Urinary bladder (tissue), 4 donors: ENCODE results near the gene OLIG2. TPM values are rescaled to one million over a fixed set of nuclear protein-coding genes. Genes with fewer than 3 reads are reported as not detected.

Experiments used
- DNase-seq: peaks from one replicate; pipeline ENCODE4 v3.0.0-alpha.2; 2015; ENCODE audit errors: extremely low spot score
- H3K27ac ChIP-seq: one replicate; pipeline ENCODE4 v1.5.1; 2013; ENCODE audit warnings: low read depth, mild to moderate bottlenecking, moderate library complexity
- H3K36me3 ChIP-seq: one replicate; pipeline ENCODE4 v1.6.1; 2013; ENCODE audit warnings: mild to moderate bottlenecking, moderate library complexity; ENCODE audit not compliant: insufficient read depth
- H3K4me1 ChIP-seq: one replicate; pipeline ENCODE4 v1.6.1; 2013; ENCODE audit warnings: mild to moderate bottlenecking, moderate library complexity; ENCODE audit not compliant: insufficient read depth
- H3K4me3 ChIP-seq: one replicate; pipeline ENCODE4 v1.5.1; 2013; ENCODE audit warnings: low read depth, low read length
- WGBS: extraction: QIAGEN DNeasy Blood & Tissue Kit; methylation state at CpG from one replicate; pipeline ENCODE4 v1.1.7; 2013; 5-methylcytosine and 5-hydroxymethylcytosine counted together
- polyA plus RNA-seq: library from polyadenylated mRNA; stranded (reverse); fragments of 200-250 nt; gene quantifications from one replicate; pipeline ENCODE4 v1.2.3, GENCODE V29; 2013
- total RNA-seq: library from RNA; depleted of rRNA; stranded (reverse); fragments of >200 nt; gene quantifications from one replicate; pipeline ENCODE4 v1.2.3, GENCODE V29; 2014
- donor health status: healthy with polysubstance abuse.
- donor health status: healthy.

OLIG2 gene
- total and polyA plus RNA-seq, 2 donors = not detected

GRCh38 chr21:33069994-33070743 is 44.4 kb downstream of the OLIG2 start, which contains the start of gene OLIG1:
Gene OLIG1, plus strand, starts transcription at chr21:33070141. Its CDS starts 106 bp downstream, at chr21:33070247.
- no peak for DNase-seq
- no peaks in the 10 kb centered on the region for H3K36me3 ChIP-seq
- H3K4me3 ChIP-seq = peak within 1 kb of the TSS; percentile 45
- WGBS = under 1% methylated on average over 82 of the region's 82 CpGs
- H3K27ac ChIP-seq = no peak within 1 kb of the TSS
- H3K4me1 ChIP-seq = peaks cover 3% of the 10 kb centered on the region

GRCh38 chr21:33070744-33070997 is 44.9 kb downstream of the OLIG2 start:
- peaks cover 3% of the 10 kb centered on the region for H3K4me1 ChIP-seq
- no peak for DNase-seq
- H3K27ac ChIP-seq = no peak overlapping the region
- no peaks in the 10 kb centered on the region for H3K36me3 ChIP-seq
- under 1% methylated on average over 44 of the region's 44 CpGs for WGBS
- H3K4me3 ChIP-seq = peak overlapping the region; percentile 45

- H3K27ac ChIP-seq = no peak overlapping the region
- peaks cover 3% of the 10 kb centered on the region for H3K4me1 ChIP-seq
- no peaks in the 10 kb centered on the region for H3K36me3 ChIP-seq
- under 1% methylated on average over 69 of the region's 69 CpGs for WGBS
- peak overlapping the region; percentile 45 for H3K4me3 ChIP-seq
- DNase-seq = no peak
Observed at GRCh38 chr21:33070998-33071769, 45.4 kb downstream of the OLIG2 start.

GRCh38 chr21:33071770-33072306 is 46.1 kb downstream of the OLIG2 start:
- H3K36me3 ChIP-seq = no peaks in the 10 kb centered on the region
- H3K27ac ChIP-seq = no peak overlapping the region
- peak overlapping the region; percentile 19 for H3K4me3 ChIP-seq
- 3% methylated on average over 38 of the region's 38 CpGs for WGBS
- peaks cover 3% of the 10 kb centered on the region for H3K4me1 ChIP-seq
- DNase-seq = no peak

DNA sequence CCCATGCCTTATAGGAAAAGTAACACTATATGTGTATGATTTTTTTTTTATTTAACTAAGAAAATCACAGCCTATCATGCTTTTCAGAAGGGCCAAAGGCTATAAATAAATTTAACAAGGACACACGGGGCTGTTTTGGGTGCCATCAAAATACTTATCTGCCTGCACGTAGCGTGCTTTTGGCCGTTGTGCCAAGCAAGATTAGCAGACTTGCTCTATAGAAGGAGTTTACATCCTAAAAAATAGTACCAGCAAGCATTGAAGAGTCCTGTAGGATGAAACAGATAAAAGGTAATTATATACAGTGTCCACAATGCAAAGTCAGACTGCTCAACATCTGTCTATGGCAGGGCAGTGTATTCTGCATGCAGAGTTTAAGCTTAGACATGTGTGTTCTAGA is 47.9 kb downstream of the OLIG2 start:
- no peak overlapping the region for H3K4me3 ChIP-seq
- H3K27ac ChIP-seq = no peak overlapping the region
- H3K4me1 ChIP-seq = peaks cover 3% of the 10 kb centered on the region
- no peaks in the 10 kb centered on the region for H3K36me3 ChIP-seq
- no peak for DNase-seq
- 48% methylated on average over 4 of the region's 4 CpGs for WGBS

GRCh38 chr21:33075128-33075527 is 49.4 kb downstream of the OLIG2 start:
- H3K27ac ChIP-seq = no peak overlapping the region
- DNase-seq = no peak
- peaks cover under 1% of the 10 kb centered on the region for H3K4me1 ChIP-seq
- 20% methylated on average over 9 of the region's 9 CpGs for WGBS
- H3K4me3 ChIP-seq = no peak overlapping the region
- no peaks in the 10 kb centered on the region for H3K36me3 ChIP-seq

- H3K27ac ChIP-seq = no peak overlapping the region
- DNase-seq = no peak
- 40% methylated on average over 11 of the region's 11 CpGs for WGBS
- no peaks in the 10 kb centered on the region for H3K36me3 ChIP-seq
- H3K4me1 ChIP-seq = no peaks in the 10 kb centered on the region
- H3K4me3 ChIP-seq = no peak overlapping the region
Observed at GRCh38 chr21:33075596-33076195, 50.0 kb downstream of the OLIG2 start.

DNA sequence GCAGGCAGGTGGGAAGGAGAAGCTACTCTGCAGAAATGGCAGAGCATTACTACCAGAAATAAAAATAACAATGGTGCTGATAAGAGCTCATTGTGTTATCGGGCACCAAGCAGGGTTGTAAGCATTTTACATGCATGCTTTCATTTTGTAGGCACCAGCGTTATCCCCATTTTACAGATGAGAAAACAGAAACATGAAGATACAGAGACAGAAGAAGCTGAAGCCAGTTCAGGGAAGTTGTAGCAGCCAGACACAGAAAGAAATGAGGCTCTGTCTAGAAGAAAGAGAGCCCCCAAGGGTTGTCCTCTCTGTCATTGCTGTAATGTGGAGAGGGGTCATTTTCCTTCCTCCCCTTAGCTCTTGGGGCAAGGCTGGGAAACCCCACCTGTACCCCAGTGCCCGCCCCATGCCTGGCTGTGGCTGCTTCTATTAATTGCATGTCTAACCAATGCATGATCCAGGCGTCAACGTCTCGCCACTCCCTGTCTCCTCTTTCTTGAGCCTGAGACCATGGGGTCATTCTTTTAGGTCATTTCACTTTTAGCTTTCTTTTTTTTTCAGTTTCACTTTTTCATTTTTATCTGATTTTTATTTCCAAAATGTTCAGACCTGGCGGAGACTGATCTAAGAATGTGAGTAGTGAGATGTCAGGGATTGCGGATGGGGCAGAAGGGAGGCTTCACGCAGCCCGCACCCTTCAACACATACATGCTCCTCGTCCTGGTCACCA is 51.0 kb downstream of the OLIG2 start:
- DNase-seq = no peak
- WGBS = 79% methylated on average over 11 of the region's 11 CpGs
- no peak overlapping the region for H3K4me3 ChIP-seq
- H3K27ac ChIP-seq = no peak overlapping the region
- no peaks in the 10 kb centered on the region for H3K36me3 ChIP-seq
- H3K4me1 ChIP-seq = no peaks in the 10 kb centered on the region

Other genes starting within 250 kb of the OLIG2 start
- gene OLIG1, start 44.2 kb downstream of the OLIG2 start, total RNA-seq = not detected
- gene OLIG1, start 44.2 kb downstream of the OLIG2 start, polyA plus RNA-seq = not detected
- gene IFNAR2, start 204.0 kb downstream of the OLIG2 start, total RNA-seq = 16.6 TPM
- 17.5 TPM for gene IFNAR2, start 204.0 kb downstream of the OLIG2 start, polyA plus RNA-seq
- gene IL10RB, start 240.4 kb downstream of the OLIG2 start, total RNA-seq = 31.4 TPM
- 30.0 TPM for gene IL10RB, start 240.4 kb downstream of the OLIG2 start, polyA plus RNA-seq